ENCODE results near the gene ERI3.

DNA sequence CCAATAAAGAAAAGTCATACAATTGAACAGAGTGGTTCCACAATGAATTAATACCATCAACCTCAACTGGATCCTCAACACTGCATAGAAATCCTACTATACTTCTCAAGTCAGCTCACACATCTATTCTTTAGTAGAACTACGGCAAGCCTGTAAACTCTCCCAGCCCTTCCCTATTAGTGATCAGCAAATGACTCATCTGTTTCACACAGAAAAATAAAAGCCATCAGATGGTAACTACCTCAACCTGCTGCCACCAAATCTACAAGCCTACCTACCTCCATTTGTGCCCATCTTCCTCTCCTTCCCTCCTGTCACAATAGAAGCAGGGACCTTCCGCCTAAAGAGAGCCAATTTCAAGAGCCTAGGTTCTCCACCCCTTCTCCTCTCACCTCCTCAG is 78.2 kb downstream of the ERI3 start:
- TF ChIP-seq YY1 (IDR thresholded peaks at IDR 0.05; ENCODE audit: borderline replicate concordance in 1 of 3, control insufficient read depth in 1 of 3, extremely low read depth in 1 of 3, insufficient read depth in 3 of 3, insufficient read length in 1 of 3, insufficient replicate concordance in 2 of 3, low read depth in 1 of 3, low read length in 2 of 3) (no peak), BRCA1 (IDR thresholded peaks at IDR 0.05) (no peak), BRCA1 (CRISPR knock-in tag; IDR thresholded peaks at IDR 0.05) (no peak), PTTG1 (tag; IDR thresholded peaks at IDR 0.05; ENCODE audit: low read depth) (no peak), MYC (IDR thresholded peaks at IDR 0.05; ENCODE audit: low read depth, low read length) (no peak), MYC (CRISPR knock-in tag; IDR thresholded peaks at IDR 0.05; ENCODE audit: borderline replicate concordance, low read depth) (no peak)
- TF ChIP-seq, protein P1, sequence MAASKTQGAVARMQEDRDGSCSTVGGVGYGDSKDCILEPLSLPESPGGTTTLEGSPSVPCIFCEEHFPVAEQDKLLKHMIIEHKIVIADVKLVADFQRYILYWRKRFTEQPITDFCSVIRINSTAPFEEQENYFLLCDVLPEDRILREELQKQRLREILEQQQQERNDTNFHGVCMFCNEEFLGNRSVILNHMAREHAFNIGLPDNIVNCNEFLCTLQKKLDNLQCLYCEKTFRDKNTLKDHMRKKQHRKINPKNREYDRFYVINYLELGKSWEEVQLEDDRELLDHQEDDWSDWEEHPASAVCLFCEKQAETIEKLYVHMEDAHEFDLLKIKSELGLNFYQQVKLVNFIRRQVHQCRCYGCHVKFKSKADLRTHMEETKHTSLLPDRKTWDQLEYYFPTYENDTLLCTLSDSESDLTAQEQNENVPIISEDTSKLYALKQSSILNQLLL (CRISPR knock-in tag; IDR thresholded peaks at IDR 0.05; ENCODE audit: borderline replicate concordance): no peak
